ENCODE measurements around the gene SEC14L5. TPM values are rescaled to one million over a fixed set of nuclear protein-coding genes. Genes with fewer than 3 reads are reported as not detected.

The SEC14L5 gene
- total and polyA plus RNA-seq, 2 experiments from 2014 or later = 1.0 to 3.5 TPM

DNA sequence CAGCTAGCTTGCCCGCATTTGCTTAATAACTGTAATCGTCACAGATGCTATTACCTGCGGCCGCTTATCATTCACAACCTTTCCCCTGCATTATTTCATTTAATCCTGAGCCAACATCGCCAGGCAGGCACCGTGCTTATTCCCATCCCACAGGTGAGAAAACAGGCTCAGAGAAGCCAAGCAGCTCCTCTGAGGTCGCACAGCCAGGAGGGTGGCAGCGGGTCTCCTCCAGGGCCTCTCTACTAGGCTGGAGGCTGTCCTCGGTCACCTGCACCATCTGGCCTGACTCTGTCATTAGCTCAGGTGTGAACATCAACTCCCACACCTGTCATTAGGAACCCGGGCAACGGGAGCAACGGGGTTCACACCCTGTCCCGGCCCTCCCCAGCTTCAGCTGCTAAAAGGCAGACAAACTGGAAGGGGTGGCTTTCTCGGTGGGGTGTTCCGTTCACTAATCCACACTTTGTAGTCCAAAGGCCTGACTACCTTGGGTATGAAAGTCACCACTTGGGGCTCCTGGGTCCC, 24.2 kb upstream of the SEC14L5 start:
- H3K4me1 ChIP-seq (ENCODE audit: insufficient read depth) = peaks cover 13% of the 10 kb centered on the region
- H3K4me3 ChIP-seq = no peak overlapping the region
- WGBS (ENCODE audit: low lambda C conversion rate, missing lambda C conversion rate) = 91% methylated on average over 15 of the region's 15 CpGs
- H3K4me2 ChIP-seq = peak overlapping the region; percentile 92
- H3K27me3 ChIP-seq = no peaks in the 10 kb centered on the region
- no peak overlapping the region for H3K27ac ChIP-seq
- no peak for DNase-seq (ENCODE audit: low spot score)
- no peaks in the 10 kb centered on the region for H3K9me2 ChIP-seq (replicated peaks; ENCODE audit: insufficient read depth)
- no peaks in the 10 kb centered on the region for H3K9me3 ChIP-seq (ENCODE audit: low read depth)
- H4K20me1 ChIP-seq (ENCODE audit: insufficient read depth, poor library complexity, severe bottlenecking) = peaks cover 2% of the 10 kb centered on the region
- TF ChIP-seq, protein P1, sequence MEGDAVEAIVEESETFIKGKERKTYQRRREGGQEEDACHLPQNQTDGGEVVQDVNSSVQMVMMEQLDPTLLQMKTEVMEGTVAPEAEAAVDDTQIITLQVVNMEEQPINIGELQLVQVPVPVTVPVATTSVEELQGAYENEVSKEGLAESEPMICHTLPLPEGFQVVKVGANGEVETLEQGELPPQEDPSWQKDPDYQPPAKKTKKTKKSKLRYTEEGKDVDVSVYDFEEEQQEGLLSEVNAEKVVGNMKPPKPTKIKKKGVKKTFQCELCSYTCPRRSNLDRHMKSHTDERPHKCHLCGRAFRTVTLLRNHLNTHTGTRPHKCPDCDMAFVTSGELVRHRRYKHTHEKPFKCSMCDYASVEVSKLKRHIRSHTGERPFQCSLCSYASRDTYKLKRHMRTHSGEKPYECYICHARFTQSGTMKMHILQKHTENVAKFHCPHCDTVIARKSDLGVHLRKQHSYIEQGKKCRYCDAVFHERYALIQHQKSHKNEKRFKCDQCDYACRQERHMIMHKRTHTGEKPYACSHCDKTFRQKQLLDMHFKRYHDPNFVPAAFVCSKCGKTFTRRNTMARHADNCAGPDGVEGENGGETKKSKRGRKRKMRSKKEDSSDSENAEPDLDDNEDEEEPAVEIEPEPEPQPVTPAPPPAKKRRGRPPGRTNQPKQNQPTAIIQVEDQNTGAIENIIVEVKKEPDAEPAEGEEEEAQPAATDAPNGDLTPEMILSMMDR (IDR thresholded peaks at IDR 0.05; ENCODE audit: poor library complexity) = no peak
- no peak for TF ChIP-seq EZH2 (IDR thresholded peaks at IDR 0.05; ENCODE audit: borderline replicate concordance)
- no peak for TF ChIP-seq EZH2phosphoT487 (IDR thresholded peaks at IDR 0.05; ENCODE audit: low read depth, severe bottlenecking, unreplicated experiment)
- H2AFZ ChIP-seq = no peak overlapping the region
- H3K36me3 ChIP-seq (replicated peaks; ENCODE audit: insufficient read depth, low read depth) = no peaks in the 10 kb centered on the region
- H3K79me2 ChIP-seq = peaks cover 56% of the 10 kb centered on the region

GRCh38 chr16:4934591-4934990, 23.5 kb upstream of the SEC14L5 start:
- 98% methylated on average over 6 of the region's 6 CpGs for WGBS (ENCODE audit: low lambda C conversion rate, missing lambda C conversion rate)
- DNase-seq (ENCODE audit: low spot score) = no peak
- Histone ChIP-seq H3K27me3 (no peaks in the 10 kb centered on the region), H3K9me3 (ENCODE audit: low read depth) (no peaks in the 10 kb centered on the region), H3K79me2 (peaks cover 55% of the 10 kb centered on the region), H3K4me3 (no peak overlapping the region), H4K20me1 (ENCODE audit: insufficient read depth, poor library complexity, severe bottlenecking) (peaks cover 2% of the 10 kb centered on the region), H2AFZ (no peak overlapping the region), H3K36me3 (replicated peaks; ENCODE audit: insufficient read depth, low read depth) (no peaks in the 10 kb centered on the region), H3K4me1 (ENCODE audit: insufficient read depth) (peaks cover 13% of the 10 kb centered on the region), H3K27ac (no peak overlapping the region), H3K4me2 (peak overlapping the region; percentile 92), H3K9me2 (replicated peaks; ENCODE audit: insufficient read depth) (no peaks in the 10 kb centered on the region)
- TF ChIP-seq, protein P1 (IDR thresholded peaks at IDR 0.05; ENCODE audit: poor library complexity) = no peak
- TF ChIP-seq EZH2phosphoT487 (IDR thresholded peaks at IDR 0.05; ENCODE audit: low read depth, severe bottlenecking, unreplicated experiment) (no peak), EZH2 (IDR thresholded peaks at IDR 0.05; ENCODE audit: borderline replicate concordance) (no peak)

GRCh38 chr16:4935241-4935855, 22.8 kb upstream of the SEC14L5 start:
- Histone ChIP-seq H3K27ac (peak overlapping the region; percentile 95), H3K27me3 (no peaks in the 10 kb centered on the region), H4K20me1 (ENCODE audit: insufficient read depth, poor library complexity, severe bottlenecking) (peaks cover 2% of the 10 kb centered on the region), H3K4me2 (peak overlapping the region; percentile 92), H3K9me2 (replicated peaks; ENCODE audit: insufficient read depth) (no peaks in the 10 kb centered on the region), H3K4me1 (ENCODE audit: insufficient read depth) (peaks cover 13% of the 10 kb centered on the region), H3K36me3 (replicated peaks; ENCODE audit: insufficient read depth, low read depth) (no peaks in the 10 kb centered on the region), H3K79me2 (peaks cover 47% of the 10 kb centered on the region), H3K4me3 (peak overlapping the region; percentile 53), H3K9me3 (ENCODE audit: low read depth) (no peaks in the 10 kb centered on the region), H2AFZ (no peak overlapping the region)
- peak; percentile 61 for DNase-seq (ENCODE audit: low spot score)
- WGBS (ENCODE audit: low lambda C conversion rate, missing lambda C conversion rate) = 75% methylated on average over 15 of the region's 19 CpGs
- no peak for TF ChIP-seq EZH2 (IDR thresholded peaks at IDR 0.05; ENCODE audit: borderline replicate concordance)
- TF ChIP-seq, protein P1 (IDR thresholded peaks at IDR 0.05; ENCODE audit: poor library complexity) = no peak
- no peak for TF ChIP-seq EZH2phosphoT487 (IDR thresholded peaks at IDR 0.05; ENCODE audit: low read depth, severe bottlenecking, unreplicated experiment)
